ENCODE data around the gene ARL4C.

Gene ARL4C

GRCh38 chr2:234447189-234447588 is 49.7 kb downstream of the ARL4C start:
- DNase-seq (ENCODE audit: low read depth in 2 of 2) = no peak

- no peak for DNase-seq (ENCODE audit: low read depth in 2 of 2)
These were observed 50.3 kb downstream of the ARL4C start for GRCh38 chr2:234446404-234447076.

- peak; percentile 69 to 72 for DNase-seq (ENCODE audit: low read depth in 2 of 2)
These were observed 52.0 kb downstream of the ARL4C start for GRCh38 chr2:234444893-234445292.

GRCh38 chr2:234444242-234444730 is 52.6 kb downstream of the ARL4C start:
- DNase-seq (ENCODE audit: low read depth in 2 of 2) = no peak

All from fibroblast of skin of left biceps (primary cell).